IMR-90 (cell line): ENCODE data around the gene ATP1A3. TPM values are rescaled to one million over a fixed set of nuclear protein-coding genes. Genes with fewer than 3 reads are reported as not detected.

ENCODE experiments used
- ATAC-seq: fragments of 200-7000 bp; cut with Tn5 transposase; 2 replicates; pipeline ENCODE4 v1.9.1; 2020; ENCODE audit warnings: low read depth, mild to moderate bottlenecking, moderate library complexity
- BruUV-seq: library from RNA; stranded (reverse); fragments of 400-500 nt; replicated peaks from 2 replicates; lab custom pipeline; 2021; lab: Mats Ljungman, UMichigan
- CTCF ChIA-PET: fragments of 300-600 bp; formaldehyde crosslinking; extraction: SDS; loops from one replicate; lab custom pipeline; 2021; ENCODE audit warnings: antibody characterized with exemption; lab: Yijun Ruan, JAX
- POLR2A ChIA-PET: fragments of 300-600 bp; sonication (Branson Sonifier 250); formaldehyde crosslinking; loops from one replicate; lab custom pipeline; 2022; ENCODE audit warnings: antibody characterized with exemption; ENCODE audit not compliant: unreplicated experiment; lab: Charles Lee
- DNase-seq: peaks from one replicate; pipeline ENCODE4 v3.0.0; 2013
- H2AFZ ChIP-seq: replicated peaks from 2 replicates; pipeline ENCODE3; 2013; ENCODE audit warnings: low read length, mild to moderate bottlenecking; ENCODE audit not compliant: poor library complexity
- H2AK5ac ChIP-seq: 2 replicates; pipeline ENCODE4 v1.6.1; 2013; ENCODE audit warnings: low read depth, low read length, inconsistent platforms
- H2AK9ac ChIP-seq: replicated peaks from 2 replicates; pipeline ENCODE3; 2013; ENCODE audit warnings: mild to moderate bottlenecking, low read depth, low read length, moderate library complexity; ENCODE audit not compliant: poor library complexity
- H2BK120ac ChIP-seq: 2 replicates; pipeline ENCODE4 v1.6.1; 2013; ENCODE audit warnings: low read depth, low read length, inconsistent platforms
- H2BK15ac ChIP-seq: 3 replicates; pipeline ENCODE4 v1.6.1; 2013; ENCODE audit warnings: low read depth, low read length, inconsistent platforms
- H2BK20ac ChIP-seq: 2 replicates; pipeline ENCODE4 v1.6.1; 2013; ENCODE audit warnings: low read depth, mild to moderate bottlenecking, inconsistent platforms, low read length, moderate library complexity
- H2BK5ac ChIP-seq: 2 replicates; pipeline ENCODE4 v1.6.1; 2013; ENCODE audit warnings: mild to moderate bottlenecking, low read depth, low read length, inconsistent platforms; ENCODE audit not compliant: poor library complexity, severe bottlenecking
- H3K14ac ChIP-seq: replicated peaks from 2 replicates; pipeline ENCODE4 v1.6.1; 2013; ENCODE audit warnings: low read depth, low read length, inconsistent platforms
- H3K18ac ChIP-seq: 2 replicates; pipeline ENCODE4 v1.6.1; 2013; ENCODE audit warnings: low read depth, low read length, control low read depth
- H3K23ac ChIP-seq: 2 replicates; pipeline ENCODE4 v1.6.1; 2013; ENCODE audit warnings: low read depth, low read length, inconsistent platforms
- H3K27ac ChIP-seq: 2 replicates; pipeline ENCODE4 v1.5.1; 2013; ENCODE audit warnings: mild to moderate bottlenecking, control low read depth, low read length; ENCODE audit not compliant: insufficient read depth
- H3K27me3 ChIP-seq: 2 replicates; pipeline ENCODE4 v1.6.1; 2013; ENCODE audit warnings: low read length; ENCODE audit not compliant: control insufficient read depth, insufficient read depth
- H3K36me3 ChIP-seq: 2 replicates; pipeline ENCODE4 v1.6.1; 2013; ENCODE audit warnings: low read length, mixed read lengths; ENCODE audit not compliant: control insufficient read depth, insufficient read depth
- H3K4ac ChIP-seq: 2 replicates; pipeline ENCODE4 v1.6.1; 2013; ENCODE audit warnings: low read depth, low read length, inconsistent platforms
- H3K4me1 ChIP-seq: 2 replicates; pipeline ENCODE4 v1.6.1; 2013; ENCODE audit warnings: low read length, mixed read lengths; ENCODE audit not compliant: control insufficient read depth, insufficient read depth
- H3K4me2 ChIP-seq: 2 replicates; pipeline ENCODE4 v1.6.1; 2013; ENCODE audit warnings: low read depth, mild to moderate bottlenecking, control low read depth, low read length, moderate library complexity
- H3K4me3 ChIP-seq: 2 replicates; pipeline ENCODE4 v1.5.1; 2013; ENCODE audit warnings: low read depth, mild to moderate bottlenecking, control low read depth, low read length, moderate library complexity; ENCODE audit not compliant: insufficient read depth
- H3K56ac ChIP-seq: 2 replicates; pipeline ENCODE4 v1.6.1; 2013; ENCODE audit warnings: low read length, inconsistent platforms; ENCODE audit not compliant: insufficient read depth; ENCODE audit errors: extremely low read depth
- H3K79me1 ChIP-seq, 2 experiments: 2 replicates each; pipeline ENCODE4 v1.6.1; 2013; ENCODE audit warnings: low read length in 2 of 2, inconsistent platforms in 1 of 2, low read depth in 1 of 2
- H3K9ac ChIP-seq: 2 replicates; pipeline ENCODE4 v1.6.1; 2013; ENCODE audit warnings: low read depth, low read length, control low read depth
- H3K9me1 ChIP-seq: 2 replicates; pipeline ENCODE4 v1.6.1; 2013; ENCODE audit warnings: low read length, inconsistent platforms; ENCODE audit not compliant: insufficient read depth
- H3K9me3 ChIP-seq: 2 replicates; pipeline ENCODE4 v1.6.1; 2013; ENCODE audit warnings: low read length; ENCODE audit not compliant: control insufficient read depth, insufficient read depth
- H4K20me1 ChIP-seq: 2 replicates; pipeline ENCODE4 v1.6.1; 2013; ENCODE audit warnings: low read length, inconsistent platforms; ENCODE audit not compliant: insufficient read depth
- H4K5ac ChIP-seq: 2 replicates; pipeline ENCODE4 v1.6.1; 2013; ENCODE audit warnings: mild to moderate bottlenecking, low read depth, low read length, control low read depth
- H4K8ac ChIP-seq, 2 experiments: 2 replicates each; pipeline ENCODE4 v1.6.1; 2013; ENCODE audit warnings: low read depth in 2 of 2, low read length in 2 of 2, control low read depth in 1 of 2, inconsistent platforms in 1 of 2
- H4K91ac ChIP-seq: 2 replicates; pipeline ENCODE4 v1.6.1; 2013; ENCODE audit warnings: low read depth, low read length, inconsistent platforms; ENCODE audit not compliant: insufficient read depth
- BHLHE40 ChIP-seq: fragments of 150-350 bp; IDR thresholded peaks from 2 replicates; pipeline ENCODE4 v1.6.1; 2016; ENCODE audit warnings: mild to moderate bottlenecking, low read depth, low read length
- FOS ChIP-seq: fragments of 150-350 bp; IDR thresholded peaks from 2 replicates; pipeline ENCODE4 v1.6.1; 2016; ENCODE audit warnings: low read depth, low read length
- MAFK ChIP-seq: IDR thresholded peaks from 2 replicates; pipeline ENCODE4 v1.6.1; 2012; ENCODE audit warnings: low read depth, low read length, improper control_type of control experiment
- MAZ ChIP-seq: IDR thresholded peaks from 2 replicates; pipeline ENCODE4 v1.6.1; 2012; ENCODE audit warnings: low read depth, mild to moderate bottlenecking, low read length, improper control_type of control experiment, moderate library complexity, borderline replicate concordance
- MXI1 ChIP-seq: IDR thresholded peaks from 2 replicates; pipeline ENCODE4 v1.6.1; 2012; ENCODE audit warnings: low read depth, mild to moderate bottlenecking, low read length, moderate library complexity, borderline replicate concordance
- NFE2L2 ChIP-seq: fragments of 150-350 bp; IDR thresholded peaks from 2 replicates; pipeline ENCODE4 v1.6.1; 2016; ENCODE audit warnings: low read depth, mild to moderate bottlenecking, low read length
- POLR2A ChIP-seq: IDR thresholded peaks from 2 replicates; pipeline ENCODE4 v1.6.1; 2012; ENCODE audit warnings: mild to moderate bottlenecking, low read depth, low read length
- RCOR1 ChIP-seq: IDR thresholded peaks from 2 replicates; pipeline ENCODE4 v1.6.1; 2012; ENCODE audit warnings: mild to moderate bottlenecking, low read length, improper control_type of control experiment; ENCODE audit not compliant: insufficient replicate concordance
- RFX5 ChIP-seq: IDR thresholded peaks from 2 replicates; pipeline ENCODE4 v1.8.0; 2012; ENCODE audit warnings: low read depth, mild to moderate bottlenecking, low read length, moderate library complexity
- WGBS, 2 experiments: methylation state at CpG; one replicate each; pipeline versions ENCODE4 v1.1.5 to v1.1.7; 2013; ENCODE audit warnings: missing lambda C conversion rate in 2 of 2; ENCODE audit not compliant: insufficient read length in 1 of 2; ENCODE audit errors: extremely low coverage in 2 of 2; 5-methylcytosine and 5-hydroxymethylcytosine counted together
- dilution Hi-C: fragments of 300-500 bp; cut with HindIII; formaldehyde crosslinking; loops from one replicate; pipeline ENCODE4 v1.14.3; 2018; ENCODE audit warnings: low sequenced_read_pairs; ENCODE audit not compliant: unreplicated experiment
- in situ Hi-C: fragments of 300-500 bp; cut with MboI; formaldehyde crosslinking; loops from 3 replicates; pipeline ENCODE4 v1.14.3; 2019; ENCODE audit warnings: low sequenced_read_pairs, inconsistent platforms, mixed read lengths
- intact Hi-C: fragments of 100-400 bp; cut with micrococcal nuclease; formaldehyde crosslinking; loops from 2 replicates; pipeline ENCODE4 v1.10.0; 2022
- polyA plus RNA-seq, 3 experiments: library from polyadenylated mRNA; depleted of rRNA; stranded (reverse); fragments of >200 nt; gene quantifications; 2 replicates each; pipeline ENCODE4 v1.2.3, GENCODE V29; 2012; ENCODE audit warnings: low replicate concordance in 1 of 3
- total RNA-seq: library from RNA; depleted of rRNA; stranded (reverse); fragments of >200 nt; gene quantifications from 2 replicates; pipeline ENCODE4 v1.2.3, GENCODE V29; 2012

ATP1A3 gene
- total and polyA plus RNA-seq, 2 of the 4 experiments (the other 2 are of a cell fraction), result under 0.01 to 0.12 TPM

DNA sequence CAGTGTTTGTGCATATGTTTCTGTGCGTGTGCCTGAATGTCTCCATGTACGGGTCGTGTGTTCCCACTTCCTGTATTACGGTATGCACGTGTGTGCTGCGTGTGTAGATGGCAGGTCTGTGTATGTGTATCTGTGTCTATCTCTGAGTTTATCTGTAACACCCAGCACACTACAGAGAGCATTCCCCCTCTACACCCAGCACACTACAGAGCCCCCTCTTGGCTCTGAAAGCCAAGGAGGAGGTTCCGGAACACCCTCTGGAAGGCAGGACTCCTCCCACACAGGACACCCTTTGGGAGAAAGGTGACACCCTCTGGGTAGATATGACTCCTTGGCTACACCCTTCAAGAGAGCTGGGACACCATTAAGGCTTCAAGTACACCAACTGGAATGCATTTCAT, 63.7 kb downstream of the ATP1A3 start:
- no peak overlapping the region for H4K91ac ChIP-seq
- H4K5ac ChIP-seq, result no peak overlapping the region
- no peak overlapping the region for H3K23ac ChIP-seq
- H3K9ac ChIP-seq, result no peak overlapping the region
- DNase-seq, result no peak
- no peak overlapping the region for H4K8ac ChIP-seq
- H2BK5ac ChIP-seq, result no peak overlapping the region
- no peak overlapping the region for H3K4me2 ChIP-seq
- intact Hi-C loops, result loop anchor here (5.0 kb wide), 1 partner anchor 48 kb away; the partner anchor contains the start of gene ARHGEF1
- TF ChIP-seq MAZ (no peak), MXI1 (no peak), BHLHE40 (no peak), NFE2L2 (no peak), MAFK (no peak), RFX5 (no peak), RCOR1 (no peak), FOS (no peak), POLR2A (no peak)
- H2BK120ac ChIP-seq, result no peak overlapping the region
- no peak overlapping the region for H2AFZ ChIP-seq
- H3K14ac ChIP-seq, result no peak overlapping the region
- no peaks in the 10 kb centered on the region for H3K36me3 ChIP-seq
- no peak for ATAC-seq
- peaks cover 87% of the 10 kb centered on the region for H3K27me3 ChIP-seq
- ChIA-PET POLR2A (no interaction called here), CTCF (no interaction called here)
- H3K4me1 ChIP-seq, result peaks cover 8% of the 10 kb centered on the region
- in situ Hi-C loops, result no loop called here
- dilution Hi-C loops, result no loop called here
- H3K9me1 ChIP-seq, result no peaks in the 10 kb centered on the region; the same call in 1 of the 2 replicates
- no peak overlapping the region for H2AK5ac ChIP-seq
- no peak overlapping the region for H3K27ac ChIP-seq
- H2BK15ac ChIP-seq, result no peak overlapping the region
- no peak overlapping the region for H3K56ac ChIP-seq
- no peak overlapping the region for H2BK20ac ChIP-seq
- WGBS, 2 experiments, result no CpG with 5 or more reads among the region's 7 CpGs
- H3K18ac ChIP-seq, result no peak overlapping the region
- peaks cover 19% of the 10 kb centered on the region for H4K20me1 ChIP-seq
- H3K4ac ChIP-seq, result no peak overlapping the region
- no TSS peak for BruUV-seq
- H2AK9ac ChIP-seq, result no peak overlapping the region
- H3K79me1 ChIP-seq, result no peaks in the 10 kb centered on the region
- H3K9me3 ChIP-seq, result peaks cover 3% of the 10 kb centered on the region; the same call in 1 of the 2 replicates
- no peak overlapping the region for H3K4me3 ChIP-seq
